Globus pallidus (tissue), 1 donor: ENCODE data around the gene PTCHD4.
"Not testable (repeated sequence)": the region's sequence is repeated elsewhere in the genome, so short reads cannot be mapped to it uniquely, and the experiment has no call there.

Source experiments
- DNase-seq: peaks from one replicate; pipeline ENCODE4 v3.0.0-alpha.2; 2015; ENCODE audit warnings: low spot score

Gene PTCHD4

DNA sequence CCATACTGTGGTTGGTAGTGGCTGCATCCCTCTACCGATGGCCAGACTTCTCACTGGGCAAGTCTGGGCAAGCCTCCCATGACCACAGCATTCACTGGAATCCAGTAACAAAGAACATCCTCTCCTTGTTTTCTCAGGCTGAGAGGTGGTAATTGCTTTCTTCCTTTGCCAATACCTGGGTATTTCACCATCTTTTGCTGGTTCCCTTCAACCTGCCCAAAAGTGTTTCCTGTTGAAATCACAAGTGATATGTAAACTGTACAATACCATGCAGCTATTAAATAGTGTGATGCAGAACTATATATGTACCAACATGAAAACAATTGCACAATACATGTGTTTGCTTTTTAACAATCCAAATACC is at the start of gene PTCHD4:
Gene PTCHD4 (minus strand): TSS at position 55 of the 364 bp plus-strand sequence. CDS start 42,240 bp downstream, outside the sequence.
- DNase-seq, result no peak

DNA sequence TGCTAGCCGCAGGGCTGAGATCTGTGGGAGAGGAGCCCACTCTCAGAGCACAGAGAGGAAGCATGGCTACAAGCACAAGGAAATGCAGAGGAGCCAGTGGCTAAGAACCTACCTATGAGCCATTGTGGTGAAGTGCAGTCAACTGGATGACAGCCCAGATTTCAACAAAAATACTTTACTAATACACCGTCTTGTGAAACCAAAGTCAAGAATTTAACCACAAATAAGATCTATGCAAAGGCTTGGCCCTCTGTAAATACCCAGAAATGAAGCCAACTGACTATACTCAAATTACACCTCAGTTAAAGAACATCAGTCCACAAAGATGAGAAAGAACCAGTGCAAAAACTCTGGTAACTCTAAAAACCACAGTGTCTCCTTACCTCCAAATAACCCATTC is 40.1 kb upstream of the PTCHD4 start:
- DNase-seq, result no peak

DNA sequence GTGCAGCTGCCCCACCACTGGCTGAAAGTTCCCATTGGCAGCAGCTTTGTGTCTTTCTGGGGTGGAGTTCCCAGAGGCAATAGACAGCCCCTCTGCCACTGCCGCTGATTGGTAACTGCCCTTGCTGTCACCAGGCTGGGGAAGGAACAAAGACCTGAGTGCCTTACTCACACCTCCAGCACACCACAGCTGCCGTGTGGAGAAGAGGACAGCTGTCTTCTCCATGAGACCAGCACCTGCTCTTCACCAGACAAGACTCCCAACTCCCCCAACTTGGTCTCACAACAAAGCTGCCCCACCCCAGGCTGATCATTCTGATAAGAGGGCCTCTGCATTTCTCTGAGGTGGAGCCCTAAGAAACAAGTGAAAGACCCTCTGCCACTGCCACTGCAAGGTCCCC is 39.7 kb upstream of the PTCHD4 start:
- no peak for DNase-seq

DNA sequence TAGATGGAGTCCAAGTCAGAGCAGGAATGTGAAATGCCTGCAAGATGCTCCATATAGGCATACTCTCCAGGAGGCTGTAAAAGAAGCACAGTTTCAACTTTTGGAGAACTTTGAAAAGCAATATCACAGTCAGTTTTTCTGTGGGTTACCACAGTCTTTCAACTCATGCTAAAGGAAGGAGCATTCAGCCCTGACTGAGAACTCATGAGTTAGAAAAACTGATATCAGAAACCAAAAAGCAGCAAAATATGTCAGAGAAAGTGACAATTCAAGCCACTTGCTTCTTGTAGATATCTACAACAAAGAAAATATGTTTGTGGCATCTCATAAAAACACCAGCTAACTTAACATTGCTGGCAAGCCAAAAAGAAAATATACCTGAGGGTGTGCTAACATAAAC is 36.1 kb upstream of the PTCHD4 start:
- DNase-seq, result no peak

DNA sequence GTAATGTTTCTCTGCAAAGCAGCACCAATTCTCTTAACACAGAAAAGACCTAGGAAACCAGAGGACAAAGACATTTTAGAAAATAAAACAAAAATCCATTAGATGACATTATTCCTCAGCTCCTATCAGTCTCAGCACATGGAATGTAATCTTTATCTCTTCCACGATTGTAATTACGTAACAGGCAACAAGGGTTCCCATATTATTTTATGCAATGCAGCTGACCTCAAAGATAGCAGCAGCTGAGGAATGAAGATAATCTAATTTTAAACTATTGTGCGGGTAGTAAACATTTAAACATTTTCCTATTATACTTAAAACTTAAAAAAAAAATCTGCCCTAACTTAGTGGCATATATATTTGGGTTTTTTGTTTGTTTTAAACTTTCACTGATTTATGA is 33.0 kb upstream of the PTCHD4 start:
- DNase-seq, result no peak

DNA sequence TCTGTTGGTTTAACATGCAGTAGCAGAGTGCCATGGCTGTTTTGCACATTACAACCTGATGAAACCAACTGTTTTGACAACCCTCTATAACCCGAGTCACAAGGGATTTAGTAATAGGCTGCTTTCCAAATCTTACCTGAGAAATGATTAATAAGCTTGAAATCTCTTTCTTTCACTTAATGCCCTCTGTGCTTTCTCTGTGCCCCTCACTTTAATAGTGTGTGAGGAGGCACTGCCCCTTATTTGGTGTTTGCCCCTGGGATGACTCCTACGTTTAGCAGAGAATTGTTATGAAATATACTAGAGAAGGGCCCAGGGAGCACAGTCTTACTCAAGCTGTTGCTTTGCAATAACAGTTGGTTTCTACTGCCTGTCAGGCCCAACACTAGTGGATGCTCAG is 31.0 kb upstream of the PTCHD4 start:
- DNase-seq, result no peak

DNA sequence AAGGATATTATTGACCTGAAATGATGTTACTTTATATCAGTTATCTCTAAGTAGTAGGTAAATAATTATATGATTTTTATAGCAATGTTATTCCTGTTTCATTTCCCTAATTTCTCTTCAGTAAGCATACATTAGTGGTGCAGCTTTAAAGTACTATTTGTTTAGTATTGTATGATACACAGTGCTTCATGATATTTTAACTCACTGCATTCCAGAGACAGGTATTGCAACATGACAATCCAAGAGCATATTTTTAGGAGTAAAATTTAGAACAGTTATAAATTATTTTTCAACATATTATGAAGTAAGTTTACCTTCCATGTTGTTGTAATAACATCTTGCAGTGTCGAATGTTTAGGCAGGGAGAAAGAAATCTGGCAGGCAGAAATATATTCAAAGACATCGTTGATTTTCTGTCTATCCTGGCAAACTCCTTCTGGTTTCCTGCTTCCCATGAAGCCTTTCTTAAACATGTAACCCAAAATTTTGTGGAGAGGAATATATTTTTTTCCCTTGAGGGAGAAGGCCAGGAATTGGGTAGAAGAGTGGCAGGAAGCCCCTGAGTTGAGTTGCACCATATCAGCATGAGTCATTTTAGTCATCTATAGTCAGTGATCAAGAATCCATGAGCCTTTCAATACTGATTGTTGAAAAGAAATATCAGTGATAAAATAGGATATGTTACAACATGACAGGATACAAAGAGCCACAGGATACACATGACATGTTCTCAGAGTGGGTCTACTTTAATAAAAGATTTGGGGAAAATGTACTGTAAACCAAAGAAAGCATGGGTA is 29.0 kb upstream of the PTCHD4 start:
- DNase-seq, result no peak

DNA sequence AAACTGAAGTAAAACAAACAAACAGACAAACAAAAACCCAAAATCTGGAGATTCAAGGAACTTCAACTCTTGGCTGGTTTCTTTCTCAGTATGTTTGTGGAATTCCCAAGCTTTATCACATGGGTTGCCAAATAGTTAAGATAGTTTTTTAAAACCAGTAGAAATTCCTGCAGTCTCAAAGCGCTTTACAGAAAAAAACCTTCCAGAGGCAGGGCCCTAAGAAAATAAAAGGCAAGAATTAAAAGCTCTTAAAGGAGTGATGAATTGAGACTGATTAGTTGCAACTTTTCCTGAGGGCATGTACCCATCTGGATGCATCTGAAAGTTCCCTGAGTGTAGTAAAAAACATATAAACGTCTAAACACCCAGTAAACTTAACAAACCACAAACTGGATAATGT is 25.9 kb upstream of the PTCHD4 start:
- DNase-seq, result no peak

DNA sequence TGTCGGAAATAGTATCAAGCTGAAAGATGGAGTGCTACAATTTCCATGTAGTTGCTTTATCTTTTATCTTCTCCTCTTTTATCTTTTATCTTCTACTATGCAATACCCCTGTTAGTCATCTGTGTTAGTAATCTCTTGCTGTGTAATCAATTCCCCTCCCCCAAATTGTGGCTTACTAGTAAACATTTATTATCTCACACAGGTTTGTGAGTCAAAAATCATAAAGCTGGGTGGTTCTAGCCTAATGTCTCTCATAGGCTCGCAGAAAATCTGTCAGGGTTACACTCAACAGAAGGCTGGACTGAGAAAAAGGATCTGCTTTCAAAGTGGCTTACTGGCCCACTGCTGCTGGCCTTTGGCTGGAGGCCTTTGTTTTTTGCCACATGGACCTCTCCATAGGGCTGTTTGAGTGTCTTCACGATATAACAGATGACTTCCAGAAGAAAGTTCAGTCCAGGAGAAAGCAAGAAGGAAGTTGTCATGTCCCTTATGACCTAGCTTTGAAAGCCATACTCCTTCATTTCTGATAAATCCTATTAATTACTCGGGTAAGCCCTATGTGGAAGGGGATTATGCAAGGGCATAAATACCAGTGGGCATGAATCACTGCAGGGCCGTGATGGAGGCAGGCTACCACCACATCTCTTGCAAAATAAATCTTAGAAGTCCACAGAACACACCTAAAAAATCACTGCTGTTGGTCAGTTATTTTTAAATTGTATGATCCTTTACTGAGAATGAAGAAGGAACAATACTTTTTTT is 24.5 kb upstream of the PTCHD4 start:
- no peak for DNase-seq

DNA sequence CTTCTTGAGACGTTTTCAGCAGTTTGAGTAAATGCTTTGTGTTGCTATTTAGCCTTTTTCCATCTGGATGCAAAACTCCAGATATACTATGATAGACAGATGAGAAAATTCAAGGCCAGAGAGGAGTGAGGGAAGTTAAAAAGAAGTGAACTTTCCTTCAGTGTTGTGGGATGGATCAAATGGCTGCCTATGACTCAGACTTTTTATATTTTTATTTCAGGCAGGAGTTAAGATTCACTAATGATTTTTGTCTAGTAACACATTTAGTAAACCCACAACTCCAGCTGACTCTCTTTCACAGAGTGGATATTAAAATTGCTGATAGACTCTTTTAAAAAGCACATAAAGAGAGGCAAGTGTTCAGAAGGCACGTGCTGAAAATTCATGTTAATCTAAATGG is 23.2 kb upstream of the PTCHD4 start:
- no peak for DNase-seq

DNA sequence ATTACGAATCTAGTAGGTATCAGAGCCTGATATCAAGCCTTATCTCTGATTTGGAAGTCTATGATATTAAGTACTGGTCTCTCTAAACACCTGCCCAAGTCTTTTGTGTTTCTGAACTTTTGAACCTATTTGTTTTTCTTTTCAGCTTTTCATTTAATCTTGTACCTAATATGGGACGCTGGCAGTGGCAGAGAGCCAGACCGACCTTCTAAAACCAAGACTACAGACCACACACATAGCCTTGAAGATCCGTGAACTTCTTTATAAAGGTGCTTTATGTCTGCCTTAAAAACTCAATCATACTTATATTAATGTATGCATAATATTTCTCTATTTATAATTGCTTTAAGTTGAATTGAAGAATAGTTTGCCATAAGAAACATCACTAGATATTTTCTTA is 12.6 kb upstream of the PTCHD4 start:
- no peak for DNase-seq

DNA sequence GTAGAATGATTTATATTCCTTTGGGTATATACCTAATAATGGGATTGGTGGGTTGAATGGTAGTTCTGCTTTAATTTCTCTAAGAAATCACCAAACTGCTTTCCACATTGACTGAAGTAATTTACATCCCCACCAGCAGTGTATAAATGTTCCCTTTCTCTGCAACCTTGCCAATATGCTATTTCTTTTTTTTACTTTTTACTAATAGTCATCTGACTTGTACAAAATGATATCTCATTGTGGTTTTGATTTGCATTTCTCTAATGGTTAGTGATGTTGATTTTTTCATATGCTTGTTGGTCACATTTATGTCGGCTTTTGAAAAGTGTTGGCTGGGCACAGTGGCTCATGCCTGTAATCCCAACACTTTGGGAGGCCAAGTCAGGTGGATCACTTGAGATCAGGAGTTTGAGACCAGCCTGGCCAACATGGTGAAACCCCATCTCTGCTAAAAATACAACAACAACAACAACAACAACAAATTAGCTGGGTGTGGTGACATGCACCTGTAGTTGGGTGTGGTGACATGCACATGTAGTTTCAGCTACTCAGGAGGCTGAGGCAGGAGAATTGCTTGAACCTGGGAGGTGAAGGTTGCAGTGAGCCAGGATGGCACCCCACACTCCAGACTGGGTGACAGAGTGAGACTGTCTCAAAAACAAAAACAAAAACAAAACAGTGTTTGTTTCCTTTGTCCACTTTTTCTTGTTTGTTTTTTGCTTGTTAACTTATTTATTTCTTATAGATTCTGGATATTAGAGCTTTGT is 11.2 kb upstream of the PTCHD4 start:
- DNase-seq, result not testable (repeated sequence)

DNA sequence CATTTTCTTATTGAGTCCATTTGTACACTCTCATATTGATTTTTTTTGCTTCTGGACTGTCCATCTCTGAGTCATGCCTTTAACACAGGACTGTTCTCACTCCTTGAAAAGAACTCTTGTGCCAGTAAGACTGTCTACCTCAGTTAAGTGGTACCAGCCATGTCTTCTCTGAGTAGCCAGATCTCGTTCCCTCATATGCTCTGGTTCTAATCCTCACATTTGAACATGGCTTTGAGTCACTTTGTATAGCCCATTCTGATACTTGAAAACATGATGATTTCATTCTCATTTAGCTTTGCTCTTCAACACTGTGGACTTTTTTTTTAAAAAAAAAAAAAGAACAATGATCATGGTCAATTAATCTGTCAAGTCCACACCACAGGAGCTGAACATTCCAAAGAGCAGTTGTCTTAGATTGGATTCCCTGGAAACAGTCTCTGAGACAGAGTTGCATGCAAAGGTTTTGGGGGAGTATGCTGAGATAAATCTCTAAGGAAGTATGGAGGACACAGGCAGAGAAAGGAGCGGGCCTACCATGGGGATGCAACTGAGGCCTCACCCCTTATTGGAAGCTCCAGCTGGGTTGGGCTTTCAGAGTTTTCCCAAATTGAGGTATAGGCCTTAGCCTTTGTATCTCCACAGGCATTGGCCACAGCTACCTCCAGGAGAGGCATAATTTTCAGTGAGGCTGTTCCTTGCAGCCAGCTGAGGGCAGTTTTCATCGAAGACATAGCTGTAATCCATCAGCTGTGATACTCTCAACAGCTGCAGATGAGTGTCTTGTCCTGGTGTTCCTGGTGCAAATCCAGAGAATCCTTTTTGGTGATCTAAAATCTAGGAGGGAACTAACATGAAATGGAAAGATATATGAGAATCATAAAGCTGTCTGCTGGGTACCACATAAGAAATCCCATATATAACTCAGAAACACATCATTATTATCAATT is 6.0 kb upstream of the PTCHD4 start:
- DNase-seq, result no peak

DNA sequence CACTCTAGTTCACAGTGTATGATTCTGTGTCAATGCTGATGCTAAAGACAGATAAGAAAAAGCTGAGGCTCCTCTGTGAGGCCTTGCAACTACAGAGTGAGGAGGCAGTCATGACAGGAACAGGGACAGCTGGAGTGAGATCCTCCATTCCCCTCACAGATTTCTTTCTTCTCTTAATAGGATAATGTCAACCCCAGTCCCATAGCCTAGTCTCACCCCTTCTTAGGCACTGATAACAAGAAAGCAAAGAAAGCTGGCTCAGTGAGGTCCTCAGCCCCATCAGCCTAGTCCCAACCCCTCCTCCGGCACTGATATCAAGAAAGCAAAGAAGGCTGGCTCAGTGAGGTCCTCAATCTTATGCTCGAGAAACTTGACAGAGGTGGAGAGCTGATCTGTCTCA is 2.1 kb upstream of the PTCHD4 start:
- no peak for DNase-seq

DNA sequence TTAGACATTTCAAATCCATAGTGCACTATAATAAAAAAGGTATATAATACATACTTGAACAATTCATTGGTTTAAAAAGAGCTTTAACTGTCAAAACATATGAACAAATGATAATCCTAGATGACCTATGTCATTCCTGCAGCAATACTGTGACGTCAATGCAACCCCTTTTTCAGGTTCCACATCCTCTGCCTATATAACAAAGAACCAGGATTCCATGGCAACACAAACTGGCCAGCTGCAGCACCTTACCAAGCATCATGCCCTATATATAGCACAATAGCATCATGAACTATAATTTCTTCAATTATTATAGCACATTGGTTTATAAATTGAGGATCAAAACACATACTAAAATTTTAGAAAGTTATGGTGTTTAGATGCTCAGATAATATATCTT is 578 bp upstream of the PTCHD4 start:
- DNase-seq, result no peak

DNA sequence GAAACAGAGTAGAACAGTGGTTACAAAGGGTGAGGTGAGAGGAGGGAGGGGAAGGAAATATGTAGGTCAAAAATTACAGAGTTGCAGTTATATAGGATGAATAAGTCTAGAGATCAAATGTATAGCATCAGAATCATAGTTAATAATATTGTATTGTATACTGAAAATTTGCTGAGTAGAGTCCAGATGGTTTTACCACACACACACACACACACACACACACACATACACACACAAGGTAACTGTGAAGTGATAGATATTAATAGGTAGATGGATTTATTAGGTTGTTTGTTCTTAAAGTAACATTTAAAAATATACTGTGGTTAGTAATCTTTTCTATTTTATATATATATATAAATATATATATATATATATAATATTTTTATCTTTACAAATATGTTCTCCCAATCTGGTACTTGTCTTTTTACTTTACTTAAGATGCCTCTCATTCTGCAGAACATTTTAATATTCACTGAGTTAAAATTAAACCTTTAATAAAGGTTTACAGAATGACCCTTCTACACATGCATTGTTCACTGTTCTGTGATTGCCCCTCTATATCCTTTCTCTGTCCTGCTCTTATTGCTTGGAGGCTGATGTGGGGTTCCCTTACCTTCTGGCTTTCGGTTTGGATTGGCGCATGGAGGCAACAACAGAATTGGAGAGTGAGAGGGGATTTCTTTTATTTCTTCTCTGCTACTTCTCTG is 408 bp downstream of the PTCHD4 start:
- DNase-seq, result no peak

DNA sequence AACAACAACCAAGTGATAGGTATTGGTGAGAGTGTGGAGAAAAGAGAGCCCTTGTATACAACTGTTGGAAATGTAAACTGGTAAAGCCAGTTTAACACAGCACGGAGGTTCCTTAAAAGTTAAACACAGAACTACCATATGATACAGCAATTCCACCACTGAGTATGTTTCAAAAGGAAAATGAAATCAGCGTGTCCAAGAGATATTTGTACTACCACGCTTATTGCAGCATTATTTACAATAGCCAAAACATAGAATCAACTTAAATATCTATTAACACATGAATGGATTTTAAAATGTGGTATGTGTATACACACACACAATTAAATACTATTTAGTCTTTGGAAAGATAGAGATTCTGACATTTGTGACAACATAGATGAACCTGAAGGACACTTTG is 1.1 kb downstream of the PTCHD4 start:
- no peak for DNase-seq

DNA sequence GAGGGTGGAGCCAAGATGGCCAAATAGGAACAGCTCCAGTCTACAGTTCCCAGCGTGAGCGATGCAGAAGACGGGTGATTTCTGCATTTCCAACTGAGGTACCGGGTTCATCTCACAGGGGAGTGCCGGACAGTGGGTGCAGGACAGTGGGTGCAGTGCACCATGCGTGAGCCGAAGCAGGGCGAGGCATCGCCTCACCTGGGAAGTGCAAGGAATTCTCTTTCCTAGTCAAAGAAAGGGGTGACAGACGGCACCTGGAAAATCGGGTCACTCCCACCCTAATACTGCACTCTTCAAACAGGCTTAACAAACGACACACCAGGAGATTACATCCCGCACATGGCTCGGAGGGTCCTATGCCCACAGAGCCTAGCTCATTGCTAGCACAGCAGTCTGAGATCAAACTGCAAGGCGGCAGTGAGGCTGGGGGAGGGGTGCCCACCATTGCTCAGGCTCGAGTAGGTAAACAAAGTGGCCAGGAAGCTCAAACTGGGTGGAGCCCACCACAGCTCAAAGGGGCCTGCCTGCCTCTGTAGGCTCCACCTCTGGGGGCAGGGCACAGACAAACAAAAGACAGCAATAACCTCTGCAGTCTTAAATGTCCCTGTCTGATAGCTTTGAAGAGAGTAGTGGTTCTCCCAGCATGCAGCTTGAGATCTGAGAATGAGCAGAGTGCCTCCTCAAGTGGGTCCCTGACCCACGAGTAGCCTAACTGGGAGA is 8.4 kb downstream of the PTCHD4 start:
- DNase-seq, result not testable (repeated sequence)

DNA sequence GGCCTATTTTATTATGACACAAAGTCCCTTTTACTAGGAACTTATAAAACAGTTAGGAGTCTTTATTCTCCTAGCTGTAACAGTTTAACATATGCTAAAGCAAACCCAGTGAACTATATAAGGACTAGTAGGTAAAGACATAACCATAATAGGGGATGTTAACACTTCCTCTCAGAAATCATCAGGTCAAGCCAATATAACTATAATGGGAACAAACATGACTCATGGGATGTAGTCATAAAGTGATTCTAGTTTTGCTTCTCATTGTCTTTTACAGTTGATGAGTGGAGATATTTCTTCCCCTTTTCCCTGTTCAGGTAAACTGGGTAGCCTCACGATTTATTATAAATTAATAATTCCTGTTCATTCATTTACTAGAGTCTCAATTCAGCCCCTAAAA is 9.7 kb downstream of the PTCHD4 start:
- no peak for DNase-seq

DNA sequence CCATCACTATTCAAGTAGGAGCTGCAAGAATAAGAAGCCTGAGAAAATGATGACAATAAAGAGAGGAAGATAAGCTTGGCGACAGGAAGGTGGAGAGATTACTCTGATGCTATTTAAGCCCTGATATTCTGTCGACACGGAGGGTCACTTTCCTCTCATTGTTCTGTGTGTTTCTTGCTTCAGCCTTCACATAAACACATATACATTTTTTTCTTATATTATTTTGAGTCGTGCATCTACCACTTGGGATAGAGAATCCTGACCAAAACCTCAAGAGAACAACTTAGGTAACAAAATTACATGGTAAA is 10.5 kb downstream of the PTCHD4 start:
- no peak for DNase-seq
